Gastroesophageal sphincter (tissue), 4 donors: Measurements from ENCODE around the gene PLA2G2E. TPM values are rescaled to one million over a fixed set of nuclear protein-coding genes. Genes with fewer than 3 reads are reported as not detected.

Experiments used
- ATAC-seq: fragments of 150-250 bp; one replicate; pipeline ENCODE4 v1.9.1; 2016; ENCODE audit warnings: mild to moderate bottlenecking, moderate library complexity
- H3K27ac ChIP-seq, 4 donors: fragments of 200-600 bp; sonication (generic) in 3 of 4; 1 replicate in 3 of 4; 2 replicates in 1 of 4; pipeline ENCODE4 v1.5.1; 2016 to 2019
- H3K27me3 ChIP-seq: fragments of 200-600 bp; sonication (generic); one replicate; pipeline ENCODE4 v1.5.1; 2019
- H3K36me3 ChIP-seq, 2 donors: fragments of 200-600 bp; sonication (generic); one replicate each; pipeline ENCODE4 v1.5.1; 2019; ENCODE audit warnings: control low read depth in 1 of 2
- H3K4me1 ChIP-seq, 3 donors: fragments of 200-600 bp; sonication (generic); 1 replicate in 2 of 3; 2 replicates in 1 of 3; pipeline ENCODE4 v1.5.1; 2016 to 2019; ENCODE audit warnings: control low read depth in 2 of 3
- H3K4me3 ChIP-seq, 2 donors: fragments of 200-600 bp; sonication (generic); one replicate each; pipeline ENCODE4 v1.5.1; 2019; ENCODE audit warnings: mild to moderate bottlenecking in 1 of 2, moderate library complexity in 1 of 2
- H3K9me3 ChIP-seq, 3 donors: fragments of 200-600 bp; sonication (generic); one replicate each; pipeline ENCODE4 v1.5.1; 2017 to 2019; ENCODE audit warnings: control low read depth in 2 of 3
- CTCF ChIP-seq, 4 experiments: fragments of 200-600 bp in 2 of 4; fragments of 450-650 bp in 2 of 4; sonication (generic) in 1 of 4; IDR thresholded peaks; one replicate each; pipeline ENCODE4 v1.5.1; 2017 to 2019; ENCODE audit warnings: antibody characterized with exemption in 4 of 4, mild to moderate bottlenecking in 2 of 4, moderate library complexity in 2 of 4
- EP300 ChIP-seq: sonication (generic); formaldehyde crosslinking; IDR thresholded peaks from one replicate; pipeline ENCODE4 v1.6.1; 2017; ENCODE audit warnings: antibody characterized with exemption, mild to moderate bottlenecking
- POLR2A ChIP-seq, 2 donors: fragments of 450-650 bp; IDR thresholded peaks; one replicate each; pipeline ENCODE4 v1.6.1; 2017; ENCODE audit warnings: antibody characterized with exemption in 2 of 2, mild to moderate bottlenecking in 2 of 2, moderate library complexity in 1 of 2
- POLR2AphosphoS5 ChIP-seq: sonication (generic); formaldehyde crosslinking; IDR thresholded peaks from one replicate; pipeline ENCODE4 v1.6.1; 2017; ENCODE audit warnings: antibody characterized with exemption
- WGBS, 2 donors: methylation state at CpG; one replicate each; pipeline ENCODE4 v1.1.5; 2018; ENCODE audit warnings: low coverage in 1 of 2; 5-methylcytosine and 5-hydroxymethylcytosine counted together
- total RNA-seq, 4 donors: library from RNA; depleted of rRNA; stranded (reverse); fragments of >200 nt; gene quantifications; one replicate each; pipeline ENCODE4 v1.1.0, GENCODE V29; 2016

The PLA2G2E gene
- total RNA-seq, 4 donors from 2014 or later: not detected

GRCh38 chr1:19918057-19918456, 5.4 kb downstream of the PLA2G2E start:
- ATAC-seq: peak; percentile 74
- Histone ChIP-seq H3K36me3 (peaks cover 0 to 21% of the 10 kb centered on the region in 2 donors), H3K27ac (no peak overlapping the region), H3K27me3 (peaks cover 2% of the 10 kb centered on the region), H3K9me3 (no peaks in the 10 kb centered on the region), H3K4me1 (peaks cover 0 to 10% (median 0%) of the 10 kb centered on the region in 3 donors), H3K4me3 (no peak overlapping the region)
- TF ChIP-seq EP300 (no peak), CTCF (IDR thresholded peaks at IDR 0.05) (peak in 3 of 4 experiments; percentile 83 to 91 (median 89)), POLR2A (IDR thresholded peaks at IDR 0.05) (no peak), POLR2AphosphoS5 (no peak)
- WGBS, 2 donors: 3 to 17% methylated on average over 5 to 6 of the region's 6 CpGs

DNA sequence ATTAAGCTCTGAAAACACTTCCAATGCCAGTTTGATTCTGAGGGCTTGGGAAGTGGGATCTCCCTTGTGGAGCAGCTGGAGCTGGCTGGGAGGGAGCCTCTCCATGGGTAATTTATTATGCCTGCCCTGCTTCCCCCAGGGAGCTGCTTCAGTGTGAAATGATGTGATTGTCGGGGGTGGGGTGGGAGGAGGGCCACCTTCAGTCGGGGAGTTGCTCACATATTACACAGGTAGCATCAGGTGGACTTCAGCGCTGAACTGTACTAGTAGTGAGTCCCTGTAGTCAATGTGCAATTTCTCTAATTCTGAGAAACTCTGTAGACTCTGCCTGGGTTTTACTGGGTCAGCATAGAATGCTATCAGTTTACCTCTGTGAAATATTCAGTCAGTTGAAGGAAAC, 12.8 kb downstream of the PLA2G2E start:
- no peak for TF ChIP-seq POLR2AphosphoS5
- no peak for TF ChIP-seq POLR2A (IDR thresholded peaks at IDR 0.05)
- TF ChIP-seq EP300: no peak
- no peak for TF ChIP-seq CTCF (IDR thresholded peaks at IDR 0.05)

GRCh38 chr1:19909971-19910370, 13.4 kb downstream of the PLA2G2E start:
- Histone ChIP-seq H3K27me3 (no peaks in the 10 kb centered on the region), H3K27ac (no peak overlapping the region), H3K4me3 (no peak overlapping the region), H3K4me1 (no peaks in the 10 kb centered on the region), H3K9me3 (no peaks in the 10 kb centered on the region), H3K36me3 (peaks cover 4 to 100% of the 10 kb centered on the region in 2 donors)
- no peak for ATAC-seq
- 66 to 92% methylated on average over 2 to 3 of the region's 3 CpGs for WGBS, 2 donors
- TF ChIP-seq POLR2A (IDR thresholded peaks at IDR 0.05): no peak
- TF ChIP-seq POLR2AphosphoS5: no peak
- TF ChIP-seq EP300: no peak
- no peak for TF ChIP-seq CTCF (IDR thresholded peaks at IDR 0.05)

More for the DNA sequence above, 12.8 kb downstream of the PLA2G2E start:
- Histone ChIP-seq H3K4me1 (no peaks in the 10 kb centered on the region), H3K4me3 (no peak overlapping the region), H3K27me3 (no peaks in the 10 kb centered on the region), H3K36me3 (peaks cover 4 to 95% of the 10 kb centered on the region in 2 donors), H3K27ac (no peak overlapping the region), H3K9me3 (no peaks in the 10 kb centered on the region)
- WGBS, 2 donors: 60% methylated on average over 1 of the region's 3 CpGs; no CpG with 5 or more reads in 1 of the 2 donors
- ATAC-seq: no peak

GRCh38 chr1:19909392-19909791, 14.0 kb downstream of the PLA2G2E start:
- H3K36me3 ChIP-seq: peaks cover 4 to 100% of the 10 kb centered on the region in 2 donors
- no peaks in the 10 kb centered on the region for H3K9me3 ChIP-seq
- TF ChIP-seq CTCF (IDR thresholded peaks at IDR 0.05): no peak
- TF ChIP-seq POLR2A (IDR thresholded peaks at IDR 0.05): no peak
- no peak for TF ChIP-seq POLR2AphosphoS5
- no peak for TF ChIP-seq EP300
- H3K4me1 ChIP-seq: no peaks in the 10 kb centered on the region
- WGBS, 2 donors: 88 to 100% methylated on average over 4 to 5 of the region's 5 CpGs
- H3K27me3 ChIP-seq: no peaks in the 10 kb centered on the region
- ATAC-seq: no peak
- no peak overlapping the region for H3K4me3 ChIP-seq
- no peak overlapping the region for H3K27ac ChIP-seq

GRCh38 chr1:19907456-19907855, 16.0 kb downstream of the PLA2G2E start:
- Histone ChIP-seq H3K27me3 (no peaks in the 10 kb centered on the region), H3K36me3 (peaks cover 4 to 98% of the 10 kb centered on the region in 2 donors), H3K4me3 (no peak overlapping the region), H3K4me1 (no peaks in the 10 kb centered on the region), H3K9me3 (no peaks in the 10 kb centered on the region), H3K27ac (no peak overlapping the region)
- no peak for ATAC-seq
- TF ChIP-seq CTCF (IDR thresholded peaks at IDR 0.05): no peak
- TF ChIP-seq POLR2A (IDR thresholded peaks at IDR 0.05): no peak
- TF ChIP-seq EP300: no peak
- no peak for TF ChIP-seq POLR2AphosphoS5
- 91% methylated on average over 9 to 13 of the region's 13 CpGs for WGBS, 2 donors
